Kidney (tissue), 14 donors: ENCODE data around the gene PSMD3. TPM values are rescaled to one million over a fixed set of nuclear protein-coding genes. Genes with fewer than 3 reads are reported as not detected.

Experiments
- DNase-seq, 5 donors: peaks; one replicate each; pipeline ENCODE4 v3.0.0-alpha.2; 2013 to 2020
- FAIRE-seq: peaks from 2 replicates; lab custom pipeline; 2012; peaks lifted over from hg19 to GRCh38; lab: Jason Lieb, UNC
- H3K27ac ChIP-seq, 2 donors: one replicate each; pipeline ENCODE4 v1.7.0; 2013; ENCODE audit warnings: low read depth in 2 of 2, low read length in 2 of 2, inconsistent platforms in 1 of 2
- H3K27me3 ChIP-seq: one replicate; pipeline ENCODE4 v1.7.1; 2013; ENCODE audit warnings: low read length, inconsistent platforms; ENCODE audit not compliant: control insufficient read depth, insufficient read depth
- H3K36me3 ChIP-seq, 3 donors: one replicate each; pipeline versions ENCODE4 v1.7.0 to v1.7.1; 2013; ENCODE audit warnings: low read length in 3 of 3, control low read depth in 1 of 3, inconsistent platforms in 1 of 3; ENCODE audit not compliant: insufficient read depth in 3 of 3, control insufficient read depth in 2 of 3
- H3K4me1 ChIP-seq, 3 donors: one replicate each; pipeline versions ENCODE4 v1.7.0 to v1.7.1; 2013; ENCODE audit warnings: low read length in 3 of 3, inconsistent platforms in 1 of 3, low read depth in 1 of 3; ENCODE audit not compliant: control insufficient read depth in 2 of 3, insufficient read depth in 2 of 3
- H3K4me3 ChIP-seq, 3 donors: one replicate each; pipeline versions ENCODE4 v1.7.0 to v1.8.1; 2013; ENCODE audit warnings: low read length in 3 of 3, control low read depth in 1 of 3, inconsistent platforms in 1 of 3
- H3K9ac ChIP-seq, 3 donors: one replicate each; pipeline versions ENCODE4 v1.7.0 to v1.7.1; 2013; ENCODE audit warnings: low read length in 3 of 3, control low read depth in 1 of 3, inconsistent platforms in 1 of 3
- H3K9me3 ChIP-seq, 3 donors: one replicate each; pipeline versions ENCODE4 v1.7.0 to v1.7.1; 2013; ENCODE audit warnings: low read length in 3 of 3, control low read depth in 1 of 3, inconsistent platforms in 1 of 3; ENCODE audit not compliant: control insufficient read depth in 2 of 3, insufficient read depth in 1 of 3
- CTCF ChIP-seq: IDR thresholded peaks from 3 replicates; pipeline ENCODE4 v1.5.1; 2012; ENCODE audit warnings: mild to moderate bottlenecking, moderate library complexity, borderline replicate concordance; ENCODE audit not compliant: insufficient read depth; ENCODE audit errors: extremely low read depth
- intact Hi-C: fragments of 100-400 bp; cut with DNase I; formaldehyde crosslinking; loops from one replicate; pipeline ENCODE4 v1.11.1; 2022
- polyA plus RNA-seq: library from polyadenylated mRNA; stranded (reverse); fragments of 350-450 nt; fragmentation: Illumina TruSeq; extraction: RNeasy Lipid Tissue Mini Kit (QIAGEN cat#74804); gene quantifications from one replicate; pipeline ENCODE4 v1.2.3, GENCODE V29; 2014; ENCODE audit warnings: low read depth, low replicate concordance; ENCODE audit not compliant: insufficient read depth
- total RNA-seq: library from RNA; stranded (reverse); fragmentation: NEBNext Ultra II Directional; extraction: Animal tissue kit (Norgen Biotek cat#: 25700); gene quantifications from one replicate; pipeline ENCODE4 v1.2.1, GENCODE V29; 2021
- donor health status: control.
- donor health status: control.
- donor health status: control.
- donor health status: control.
- donor health status: control.
- donor health status: DM: yes; HTN: yes; CAD: no.
- donor health status: Normal renal cell carcinoma (clear cell type).

The PSMD3 gene
- total and polyA plus RNA-seq, 2 donors from 2014 or later = 63.6 to 66.4 TPM

- Histone ChIP-seq H3K27ac (peak overlapping the region in 1 of 2 donors; percentile 41), H3K27me3 (no peaks in the 10 kb centered on the region), H3K9me3 (no peaks in the 10 kb centered on the region), H3K9ac (no peak overlapping the region), H3K4me3 (no peak overlapping the region), H3K4me1 (peaks cover 0 to 9% (median 4%) of the 10 kb centered on the region in 3 donors), H3K36me3 (no peaks in the 10 kb centered on the region)
- intact Hi-C loops = loop anchor here (10.0 kb wide), 2 partner anchors 150 to 270 kb away; partner anchors contain the start of gene CDC6
- DNase-seq = peak in 1 of 5 donors; percentile 53
- FAIRE-seq = no peak
- TF ChIP-seq CTCF = no peak
Observed at GRCh38 chr17:40014375-40014980, 33.9 kb downstream of the PSMD3 start.

- Histone ChIP-seq H3K4me1 (peaks cover 0 to 9% (median 4%) of the 10 kb centered on the region in 3 donors), H3K27ac (peak within 1 kb of the TSS in 1 of 2 donors; percentile 41), H3K4me3 (no peak within 1 kb of the TSS), H3K36me3 (peaks cover 0 to 2% (median 0%) of the 10 kb centered on the region in 3 donors), H3K27me3 (no peaks in the 10 kb centered on the region), H3K9me3 (no peaks in the 10 kb centered on the region), H3K9ac (no peak within 1 kb of the TSS)
- TF ChIP-seq CTCF = no peak
- DNase-seq (no peak), FAIRE-seq (no peak)
- intact Hi-C loops = loop anchor here (10.0 kb wide), 2 partner anchors 150 to 270 kb away; partner anchors contain the start of gene CDC6
Observed at GRCh38 chr17:40015005-40015997, 34.7 kb downstream of the PSMD3 start, which contains the start of gene CSF3. TSS of gene CSF3 (plus strand) at chr17:40015440. CDS start at chr17:40015475, 35 bp downstream.

GRCh38 chr17:40015998-40016985, 35.7 kb downstream of the PSMD3 start:
- intact Hi-C loops = loop anchor here (10.0 kb wide), 2 partner anchors 149 to 269 kb away; partner anchors contain the start of gene CDC6
- H3K36me3 ChIP-seq = peaks cover 0 to 4% (median 0%) of the 10 kb centered on the region in 3 donors
- H3K27me3 ChIP-seq = no peaks in the 10 kb centered on the region
- DNase-seq = no peak
- no peak overlapping the region for H3K27ac ChIP-seq
- no peak for FAIRE-seq
- H3K9ac ChIP-seq = no peak overlapping the region
- peaks cover 0 to 9% (median 4%) of the 10 kb centered on the region in 3 donors for H3K4me1 ChIP-seq
- H3K9me3 ChIP-seq = no peaks in the 10 kb centered on the region
- no peak overlapping the region for H3K4me3 ChIP-seq
- TF ChIP-seq CTCF = no peak
